Testis (tissue), 3 donors: ENCODE results near the gene MGAT5. TPM values are rescaled to one million over a fixed set of nuclear protein-coding genes. Genes with fewer than 3 reads are reported as not detected.
"Not testable (repeated sequence)": the region's sequence is repeated elsewhere in the genome, so short reads cannot be mapped to it uniquely, and the experiment has no call there.

Experiments
- DNase-seq: peaks from one replicate; pipeline ENCODE4 v3.0.0-alpha.2; 2019
- H3K27ac ChIP-seq, 2 donors: fragments of 200-600 bp; sonication (generic); one replicate each; pipeline ENCODE4 v1.5.1; 2019
- H3K27me3 ChIP-seq: fragments of 200-600 bp; sonication (generic); one replicate; pipeline ENCODE4 v1.5.1; 2019
- H3K36me3 ChIP-seq: fragments of 200-600 bp; sonication (generic); one replicate; pipeline ENCODE4 v1.5.1; 2017; ENCODE audit warnings: low read depth; ENCODE audit errors: missing control alignments
- H3K4me1 ChIP-seq: fragments of 200-600 bp; sonication (generic); one replicate; pipeline ENCODE4 v1.5.1; 2019
- H3K4me3 ChIP-seq, 2 donors: fragments of 200-600 bp; sonication (generic); one replicate each; pipeline ENCODE4 v1.5.1; 2017 to 2019
- H3K9me3 ChIP-seq: fragments of 200-600 bp; sonication (generic); one replicate; pipeline ENCODE4 v1.5.1; 2017
- POLR2A ChIP-seq: fragments of 450-650 bp; IDR thresholded peaks from one replicate; pipeline ENCODE4 v1.6.1; 2017; ENCODE audit warnings: antibody characterized with exemption, mild to moderate bottlenecking, moderate library complexity
- WGBS, 2 donors: methylation state at CpG; one replicate each; pipeline ENCODE4 v1.1.5; 2018; 5-methylcytosine and 5-hydroxymethylcytosine counted together
- intact Hi-C: fragments of 100-400 bp; cut with DNase I; formaldehyde crosslinking; loops from one replicate; pipeline ENCODE4 v1.15.1; 2023; ENCODE audit warnings: low total_unique reads
- polyA plus RNA-seq: library from polyadenylated mRNA; stranded (reverse); fragments of 350-450 nt; fragmentation: Illumina TruSeq; extraction: RNeasy Lipid Tissue Mini Kit (QIAGEN cat#74804); gene quantifications from one replicate; pipeline ENCODE4 v1.2.3, GENCODE V29; 2014; ENCODE audit warnings: low read depth, low replicate concordance; ENCODE audit not compliant: insufficient read depth
- total RNA-seq, 2 donors: library from RNA; depleted of rRNA; stranded (reverse); fragments of >200 nt; gene quantifications; one replicate each; pipeline ENCODE4 v1.2.3, GENCODE V29; 2016
- TF ChIP-seq, protein P1 (sequence below), 3 experiments: fragments of 450-650 bp in 2 of 3; fragments of 200-600 bp in 1 of 3; sonication (generic) in 1 of 3; IDR thresholded peaks; one replicate each; pipeline ENCODE4 v1.5.1; 2016 to 2019; ENCODE audit warnings: antibody characterized with exemption in 3 of 3, mild to moderate bottlenecking in 2 of 3, moderate library complexity in 1 of 3

The MGAT5 gene
- total and polyA plus RNA-seq, 3 donors from 2014 or later = 31.6 to 73.8 (median 64.5) TPM

DNA sequence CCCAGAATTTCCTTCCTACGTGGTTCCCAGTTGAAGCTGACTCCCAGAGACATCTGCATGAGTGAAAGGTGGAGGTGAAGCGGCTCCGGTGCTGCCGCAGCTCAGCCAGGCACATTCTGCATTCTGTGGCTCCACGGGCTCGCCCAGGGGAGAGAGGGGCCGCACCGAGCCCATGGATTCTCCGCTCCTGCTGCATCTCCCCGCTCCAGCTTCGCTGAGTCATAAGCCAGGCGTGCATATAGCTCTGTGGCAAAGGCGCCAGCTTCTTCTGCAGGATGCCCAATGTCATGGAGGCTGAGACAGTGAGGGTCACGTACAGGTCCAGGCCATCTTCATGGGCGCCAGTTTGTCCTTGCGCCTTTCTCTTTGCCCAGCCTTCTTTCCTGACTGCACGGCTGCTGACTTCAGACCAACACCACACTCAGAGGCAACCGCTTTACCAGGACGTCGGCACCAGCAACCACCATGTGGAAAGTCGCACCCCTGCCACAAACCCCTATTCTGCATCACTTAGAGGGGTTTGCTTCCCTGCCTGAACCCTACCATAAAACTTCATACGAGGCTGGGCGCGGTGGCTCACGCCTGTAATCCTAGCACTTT is 215.7 kb downstream of the MGAT5 start:
- 45 to 88% methylated on average over 11 to 25 of the region's 25 CpGs for WGBS, 2 donors
- no peak overlapping the region for H3K4me3 ChIP-seq
- H3K27ac ChIP-seq = no peak overlapping the region
- no peaks in the 10 kb centered on the region for H3K36me3 ChIP-seq
- H3K9me3 ChIP-seq = no peaks in the 10 kb centered on the region
- no peaks in the 10 kb centered on the region for H3K4me1 ChIP-seq
- no peak for DNase-seq
- no peak for TF ChIP-seq POLR2A
- TF ChIP-seq, protein P1, sequence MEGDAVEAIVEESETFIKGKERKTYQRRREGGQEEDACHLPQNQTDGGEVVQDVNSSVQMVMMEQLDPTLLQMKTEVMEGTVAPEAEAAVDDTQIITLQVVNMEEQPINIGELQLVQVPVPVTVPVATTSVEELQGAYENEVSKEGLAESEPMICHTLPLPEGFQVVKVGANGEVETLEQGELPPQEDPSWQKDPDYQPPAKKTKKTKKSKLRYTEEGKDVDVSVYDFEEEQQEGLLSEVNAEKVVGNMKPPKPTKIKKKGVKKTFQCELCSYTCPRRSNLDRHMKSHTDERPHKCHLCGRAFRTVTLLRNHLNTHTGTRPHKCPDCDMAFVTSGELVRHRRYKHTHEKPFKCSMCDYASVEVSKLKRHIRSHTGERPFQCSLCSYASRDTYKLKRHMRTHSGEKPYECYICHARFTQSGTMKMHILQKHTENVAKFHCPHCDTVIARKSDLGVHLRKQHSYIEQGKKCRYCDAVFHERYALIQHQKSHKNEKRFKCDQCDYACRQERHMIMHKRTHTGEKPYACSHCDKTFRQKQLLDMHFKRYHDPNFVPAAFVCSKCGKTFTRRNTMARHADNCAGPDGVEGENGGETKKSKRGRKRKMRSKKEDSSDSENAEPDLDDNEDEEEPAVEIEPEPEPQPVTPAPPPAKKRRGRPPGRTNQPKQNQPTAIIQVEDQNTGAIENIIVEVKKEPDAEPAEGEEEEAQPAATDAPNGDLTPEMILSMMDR (IDR thresholded peaks at IDR 0.05) = no peak
- intact Hi-C loops = loop anchor here (10.0 kb wide), 1 partner anchor 425 kb away; no protein-coding TSS in a partner anchor
- no peaks in the 10 kb centered on the region for H3K27me3 ChIP-seq

DNA sequence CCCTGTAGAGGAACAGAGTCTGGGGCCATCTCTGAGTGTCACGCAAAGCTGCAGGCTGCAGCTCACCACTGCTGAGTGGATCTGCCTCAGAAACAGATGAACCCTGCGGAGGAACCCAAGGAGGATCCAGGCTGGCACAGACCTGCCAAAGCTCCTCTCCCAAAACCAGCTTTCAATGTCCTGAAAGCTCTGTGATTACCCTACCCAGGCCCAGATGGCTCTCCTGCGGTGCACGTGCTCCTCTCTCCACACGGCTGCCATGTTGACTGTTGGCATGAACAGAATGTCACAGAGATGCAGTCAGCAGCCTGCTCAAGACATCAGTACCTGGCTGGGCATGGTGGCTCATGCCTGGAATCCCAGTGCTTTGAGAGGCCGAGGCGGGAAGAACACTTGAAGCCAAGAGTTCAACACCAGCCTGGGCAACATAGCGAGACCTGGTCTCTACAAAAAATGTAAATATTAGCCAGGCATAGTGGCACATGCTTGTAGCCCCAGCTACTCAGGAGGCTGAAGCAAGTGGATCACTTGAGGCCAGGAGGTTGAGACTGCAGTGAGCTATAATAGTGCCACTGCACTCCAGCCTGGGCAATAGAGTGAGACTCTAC is 216.8 kb downstream of the MGAT5 start:
- no peaks in the 10 kb centered on the region for H3K4me1 ChIP-seq
- TF ChIP-seq, protein P1 (IDR thresholded peaks at IDR 0.05) = no peak
- no peak for TF ChIP-seq POLR2A
- H3K4me3 ChIP-seq = no peak overlapping the region
- intact Hi-C loops = no loop called here
- DNase-seq = no peak
- WGBS, 2 donors = 96 to 98% methylated on average over 7 to 8 of the region's 8 CpGs
- no peaks in the 10 kb centered on the region for H3K27me3 ChIP-seq
- no peaks in the 10 kb centered on the region for H3K9me3 ChIP-seq
- H3K36me3 ChIP-seq = no peaks in the 10 kb centered on the region
- no peak overlapping the region for H3K27ac ChIP-seq

DNA sequence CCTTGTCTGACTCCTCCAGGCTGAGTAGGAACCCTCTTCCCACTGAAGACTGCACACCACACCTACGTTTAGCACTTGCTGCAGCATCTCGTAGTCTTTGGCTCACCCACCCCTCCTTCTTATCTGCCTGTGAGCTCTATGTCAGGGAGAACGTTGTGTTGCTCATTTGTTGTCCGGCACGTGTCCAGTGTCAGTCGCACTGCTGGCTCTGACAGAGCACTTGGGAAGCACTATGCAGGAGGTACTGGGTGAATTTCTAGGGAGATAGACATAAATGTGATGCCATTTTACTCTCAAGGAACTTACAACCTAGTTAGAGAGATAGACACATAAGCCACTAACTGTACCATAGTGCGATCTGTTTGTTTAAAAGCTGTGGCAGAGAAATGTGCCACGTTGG is 223.1 kb downstream of the MGAT5 start:
- H3K36me3 ChIP-seq, H3K4me1 ChIP-seq, H3K4me3 ChIP-seq, intact Hi-C loops, H3K9me3 ChIP-seq, H3K27ac ChIP-seq, H3K27me3 ChIP-seq, DNase-seq: not testable (repeated sequence)
- WGBS, 2 donors = 84 to 86% methylated on average over 8 of the region's 8 CpGs

DNA sequence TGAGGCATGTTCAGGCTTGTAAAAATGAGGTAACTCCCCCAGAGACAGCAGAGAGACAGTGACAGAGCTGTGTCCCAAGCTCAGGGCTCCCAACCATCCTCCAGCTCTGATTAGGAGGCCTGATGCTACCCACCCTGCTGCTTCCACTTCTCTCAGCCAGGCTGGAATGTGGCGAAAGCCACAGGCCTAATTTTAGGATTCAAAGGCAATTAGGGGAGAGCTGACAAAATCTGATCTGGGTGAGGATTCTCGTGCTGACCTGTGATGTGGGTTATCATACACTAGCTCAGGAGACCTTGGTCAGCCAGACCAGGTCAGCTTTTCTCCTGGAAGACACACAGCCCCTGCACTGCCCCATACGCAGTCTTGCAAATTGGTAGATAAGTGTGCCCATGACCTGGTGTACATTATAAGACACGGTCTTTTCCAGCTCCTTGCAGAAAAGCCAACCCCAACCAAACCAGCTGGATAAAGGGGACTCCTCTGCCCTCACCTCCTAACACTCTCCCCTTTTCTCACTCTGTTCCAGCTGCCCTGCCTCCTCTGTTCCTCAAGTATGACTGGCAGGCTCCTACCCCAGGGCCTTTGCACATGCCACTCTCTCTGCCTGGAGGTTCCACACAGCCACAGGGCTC is 225.9 kb downstream of the MGAT5 start:
- Histone ChIP-seq H3K36me3 (no peaks in the 10 kb centered on the region), H3K27me3 (no peaks in the 10 kb centered on the region), H3K27ac (no peak overlapping the region), H3K4me3 (no peak overlapping the region), H3K4me1 (no peaks in the 10 kb centered on the region), H3K9me3 (no peaks in the 10 kb centered on the region)
- TF ChIP-seq, protein P1 (IDR thresholded peaks at IDR 0.05) = no peak
- intact Hi-C loops = no loop called here
- DNase-seq = no peak
- 85 to 86% methylated on average over 2 to 4 of the region's 4 CpGs for WGBS, 2 donors

DNA sequence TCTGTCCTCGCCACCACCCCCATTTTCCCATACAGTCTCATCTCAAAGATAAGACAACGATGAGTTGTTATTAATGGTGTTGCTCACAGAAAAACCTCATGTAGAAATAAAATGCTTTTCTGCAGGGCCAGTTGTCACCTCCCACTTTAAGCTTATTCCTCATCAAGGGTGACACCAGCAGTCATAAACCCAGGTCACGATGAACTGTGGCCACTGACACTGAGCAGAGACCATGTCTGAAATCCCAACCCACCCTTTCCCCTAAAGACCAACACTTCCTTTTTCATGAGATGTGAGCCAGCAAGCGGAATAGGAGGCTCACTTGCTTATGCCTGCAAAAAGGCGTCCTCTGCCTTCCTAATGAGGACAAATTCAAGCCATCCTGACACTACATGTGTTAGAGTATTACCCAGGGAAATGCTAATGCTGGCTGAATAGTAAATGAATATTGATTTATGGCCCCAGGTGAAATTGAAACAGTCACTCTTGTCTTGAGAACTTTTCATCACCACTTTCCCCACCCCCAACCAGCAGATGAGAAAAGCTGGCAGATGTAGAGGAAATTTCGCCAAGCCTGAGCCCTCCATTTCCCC is 228.4 kb downstream of the MGAT5 start:
- H3K27ac ChIP-seq = no peak overlapping the region
- no peak overlapping the region for H3K4me3 ChIP-seq
- intact Hi-C loops = no loop called here
- WGBS, 2 donors = 88 to 91% methylated on average over 5 to 6 of the region's 6 CpGs
- no peaks in the 10 kb centered on the region for H3K4me1 ChIP-seq
- H3K27me3 ChIP-seq = no peaks in the 10 kb centered on the region
- no peak for DNase-seq
- no peaks in the 10 kb centered on the region for H3K9me3 ChIP-seq
- H3K36me3 ChIP-seq = no peaks in the 10 kb centered on the region
- TF ChIP-seq POLR2A = no peak
- TF ChIP-seq, protein P1 (IDR thresholded peaks at IDR 0.05) = no peak
